Activated naive CD4-positive, alpha-beta T cell treated with anti-CD3 and anti-CD28 coated beads, Interleukin-2, amount 50 U/mL, for 72 hours (primary cell): Measurements from ENCODE around the gene SMC1B. TPM values are rescaled to one million over a fixed set of nuclear protein-coding genes. Genes with fewer than 3 reads are reported as not detected.
A peak's percentile ranks its signal among the peaks of the same experiment; 100 is the strongest.
"Not testable (repeated sequence)": the region's sequence is repeated elsewhere in the genome, so short reads cannot be mapped to it uniquely, and the experiment has no call there.

ENCODE experiments used
- ATAC-seq, 2 donors: fragments of 150-1000 bp; cut with Tn5 transposase; 2 replicates each; pipeline ENCODE4 v1.10.0; 2021; ENCODE audit warnings: mild to moderate bottlenecking in 2 of 2, moderate library complexity in 2 of 2
- DNase-seq, 2 donors: peaks; one replicate each; pipeline ENCODE4 v3.0.0; 2021 to 2022; ENCODE audit warnings: low spot score in 2 of 2
- H3K27ac Mint-ChIP-seq, 2 donors: one replicate each; pipeline ENCODE4 v1.8.0; 2022; ENCODE audit warnings: mild to moderate bottlenecking in 2 of 2, mixed read lengths in 2 of 2
- H3K36me3 Mint-ChIP-seq, 2 donors: one replicate each; pipeline ENCODE4 v1.8.0; 2022; ENCODE audit warnings: mixed read lengths in 2 of 2
- H3K9me3 Mint-ChIP-seq, 2 donors: one replicate each; pipeline ENCODE4 v1.8.0; 2022; ENCODE audit warnings: mixed read lengths in 2 of 2
- total RNA-seq, 2 donors: library from RNA; stranded (reverse); gene quantifications; one replicate each; pipeline ENCODE4 v1.2.3, GENCODE V29; 2022

Gene SMC1B
- total RNA-seq, 2 donors from 2014 or later, result 0.80 to 0.93 TPM

- ATAC-seq (no peak), DNase-seq (no peak)
- Mint-ChIP-seq H3K9me3 (no peaks in the 10 kb centered on the region), H3K27ac (peak overlapping the region in 1 of 2 donors; percentile 25), H3K36me3 (peaks cover 10 to 11% of the 10 kb centered on the region in 2 donors)
Measured at GRCh38 chr22:45344334-45344733, 69.1 kb downstream of the SMC1B start.

GRCh38 chr22:45343143-45343542 is 70.3 kb downstream of the SMC1B start:
- Mint-ChIP-seq H3K27ac (peak overlapping the region in 1 of 2 donors; percentile 29), H3K36me3 (peaks cover 10 to 11% of the 10 kb centered on the region in 2 donors), H3K9me3 (no peaks in the 10 kb centered on the region)
- DNase-seq (no peak), ATAC-seq (no peak)

- peak; percentile 64 to 68 for DNase-seq
- Mint-ChIP-seq H3K9me3 (no peaks in the 10 kb centered on the region), H3K27ac (peak overlapping the region; percentile 53 to 67), H3K36me3 (peaks cover 10 to 20% of the 10 kb centered on the region in 2 donors)
- peak; percentile 98 to 99 for ATAC-seq
Measured at GRCh38 chr22:45341498-45341897, 71.9 kb downstream of the SMC1B start.

- H3K9me3 Mint-ChIP-seq, result no peaks in the 10 kb centered on the region
- DNase-seq (no peak), ATAC-seq (no peak)
- peak overlapping the region in 1 of 2 donors; percentile 50 for H3K27ac Mint-ChIP-seq
- peaks cover 17 to 26% of the 10 kb centered on the region in 2 donors for H3K36me3 Mint-ChIP-seq
Measured at GRCh38 chr22:45340323-45340722, 73.1 kb downstream of the SMC1B start.

GRCh38 chr22:45338795-45339194 is 74.6 kb downstream of the SMC1B start:
- ATAC-seq, result no peak
- no peak for DNase-seq
- Mint-ChIP-seq H3K9me3 (no peaks in the 10 kb centered on the region), H3K36me3 (peaks cover 21 to 26% of the 10 kb centered on the region in 2 donors), H3K27ac (no peak overlapping the region)

- ATAC-seq (no peak), DNase-seq (no peak)
- Mint-ChIP-seq H3K9me3 (no peaks in the 10 kb centered on the region), H3K27ac (peak overlapping the region in 1 of 2 donors; percentile 79), H3K36me3 (peaks cover 21 to 33% of the 10 kb centered on the region in 2 donors)
Measured at GRCh38 chr22:45337536-45337935, 75.9 kb downstream of the SMC1B start.

- H3K9me3 Mint-ChIP-seq, result no peaks in the 10 kb centered on the region
- ATAC-seq, result no peak
- H3K27ac Mint-ChIP-seq, result peak overlapping the region in 1 of 2 donors; percentile 79
- peaks cover 21 to 33% of the 10 kb centered on the region in 2 donors for H3K36me3 Mint-ChIP-seq
- no peak for DNase-seq
Measured at GRCh38 chr22:45336971-45337431, 76.4 kb downstream of the SMC1B start.

- Mint-ChIP-seq H3K36me3 (peaks cover 21 to 33% of the 10 kb centered on the region in 2 donors), H3K9me3 (no peaks in the 10 kb centered on the region), H3K27ac (no peak overlapping the region)
- DNase-seq, result no peak
- no peak for ATAC-seq
Measured at GRCh38 chr22:45335854-45336522, 77.4 kb downstream of the SMC1B start.

GRCh38 chr22:45335021-45335818 is 78.2 kb downstream of the SMC1B start:
- DNase-seq, result no peak
- Mint-ChIP-seq H3K9me3 (no peaks in the 10 kb centered on the region), H3K36me3 (peaks cover 16 to 28% of the 10 kb centered on the region in 2 donors), H3K27ac (no peak overlapping the region)
- no peak for ATAC-seq

GRCh38 chr22:45334528-45334927 is 78.9 kb downstream of the SMC1B start:
- H3K27ac Mint-ChIP-seq, result peak overlapping the region in 1 of 2 donors; percentile 49
- H3K9me3 Mint-ChIP-seq, result no peaks in the 10 kb centered on the region
- H3K36me3 Mint-ChIP-seq, result peaks cover 11 to 22% of the 10 kb centered on the region in 2 donors
- DNase-seq, result no peak
- no peak for ATAC-seq

GRCh38 chr22:45334068-45334467 is 79.3 kb downstream of the SMC1B start:
- peaks cover 11 to 22% of the 10 kb centered on the region in 2 donors for H3K36me3 Mint-ChIP-seq
- no peak for ATAC-seq
- H3K9me3 Mint-ChIP-seq, result no peaks in the 10 kb centered on the region
- no peak for DNase-seq
- peak overlapping the region in 1 of 2 donors; percentile 49 for H3K27ac Mint-ChIP-seq

- Mint-ChIP-seq H3K9me3 (no peaks in the 10 kb centered on the region), H3K27ac (peak overlapping the region in 1 of 2 donors; percentile 52), H3K36me3 (peaks cover 11 to 24% of the 10 kb centered on the region in 2 donors)
- ATAC-seq, result no peak
- DNase-seq, result no peak
Measured at GRCh38 chr22:45332001-45332400, 81.4 kb downstream of the SMC1B start.

- H3K27ac Mint-ChIP-seq, result peak overlapping the region in 1 of 2 donors; percentile 52
- H3K9me3 Mint-ChIP-seq, result no peaks in the 10 kb centered on the region
- peaks cover 11 to 19% of the 10 kb centered on the region in 2 donors for H3K36me3 Mint-ChIP-seq
- ATAC-seq (no peak), DNase-seq (no peak)
Measured at GRCh38 chr22:45331486-45331885, 81.9 kb downstream of the SMC1B start.

GRCh38 chr22:45330548-45330947 is 82.9 kb downstream of the SMC1B start:
- no peaks in the 10 kb centered on the region for H3K9me3 Mint-ChIP-seq
- H3K27ac Mint-ChIP-seq, result no peak overlapping the region
- DNase-seq (no peak), ATAC-seq (no peak)
- H3K36me3 Mint-ChIP-seq, result peaks cover 6 to 18% of the 10 kb centered on the region in 2 donors

- peaks cover 4 to 24% of the 10 kb centered on the region in 2 donors for H3K36me3 Mint-ChIP-seq
- H3K9me3 Mint-ChIP-seq, result no peaks in the 10 kb centered on the region
- ATAC-seq (peak in 1 of 2 donors; percentile 46), DNase-seq (no peak)
- H3K27ac Mint-ChIP-seq, result peak overlapping the region; percentile 50 to 57
Measured at GRCh38 chr22:45329530-45329936, 83.9 kb downstream of the SMC1B start.

- ATAC-seq (no peak), DNase-seq (no peak)
- Mint-ChIP-seq H3K36me3 (peaks cover 4 to 27% of the 10 kb centered on the region in 2 donors), H3K9me3 (no peaks in the 10 kb centered on the region), H3K27ac (peak overlapping the region; percentile 50 to 65)
Measured at GRCh38 chr22:45328822-45329529, 84.4 kb downstream of the SMC1B start.

GRCh38 chr22:45328261-45328660 is 85.1 kb downstream of the SMC1B start:
- not testable (repeated sequence) for H3K27ac Mint-ChIP-seq, H3K9me3 Mint-ChIP-seq, ATAC-seq, DNase-seq
- peaks cover 12 to 34% of the 10 kb centered on the region in 2 donors for H3K36me3 Mint-ChIP-seq
